Testis (tissue), 3 donors: ENCODE measurements around the gene RUNX1. TPM values are rescaled to one million over a fixed set of nuclear protein-coding genes. Genes with fewer than 3 reads are reported as not detected.

Experiments
- DNase-seq: peaks from one replicate; pipeline ENCODE4 v3.0.0-alpha.2; 2019
- H3K27ac ChIP-seq, 2 donors: fragments of 200-600 bp; sonication (generic); one replicate each; pipeline ENCODE4 v1.5.1; 2019
- H3K27me3 ChIP-seq: fragments of 200-600 bp; sonication (generic); one replicate; pipeline ENCODE4 v1.5.1; 2019
- H3K36me3 ChIP-seq: fragments of 200-600 bp; sonication (generic); one replicate; pipeline ENCODE4 v1.5.1; 2017; ENCODE audit warnings: low read depth; ENCODE audit errors: missing control alignments
- H3K4me1 ChIP-seq: fragments of 200-600 bp; sonication (generic); one replicate; pipeline ENCODE4 v1.5.1; 2019
- H3K4me3 ChIP-seq, 2 donors: fragments of 200-600 bp; sonication (generic); one replicate each; pipeline ENCODE4 v1.5.1; 2017 to 2019
- H3K9me3 ChIP-seq: fragments of 200-600 bp; sonication (generic); one replicate; pipeline ENCODE4 v1.5.1; 2017
- CTCF ChIP-seq, 3 experiments: fragments of 450-650 bp in 2 of 3; fragments of 200-600 bp in 1 of 3; sonication (generic) in 1 of 3; IDR thresholded peaks; one replicate each; pipeline ENCODE4 v1.5.1; 2016 to 2019; ENCODE audit warnings: antibody characterized with exemption in 3 of 3, mild to moderate bottlenecking in 2 of 3, moderate library complexity in 1 of 3
- POLR2A ChIP-seq: fragments of 450-650 bp; IDR thresholded peaks from one replicate; pipeline ENCODE4 v1.6.1; 2017; ENCODE audit warnings: antibody characterized with exemption, mild to moderate bottlenecking, moderate library complexity
- WGBS, 2 donors: methylation state at CpG; one replicate each; pipeline ENCODE4 v1.1.5; 2018; 5-methylcytosine and 5-hydroxymethylcytosine counted together
- intact Hi-C: fragments of 100-400 bp; cut with DNase I; formaldehyde crosslinking; loops from one replicate; pipeline ENCODE4 v1.15.1; 2023; ENCODE audit warnings: low total_unique reads
- polyA plus RNA-seq: library from polyadenylated mRNA; stranded (reverse); fragments of 350-450 nt; fragmentation: Illumina TruSeq; extraction: RNeasy Lipid Tissue Mini Kit (QIAGEN cat#74804); gene quantifications from one replicate; pipeline ENCODE4 v1.2.3, GENCODE V29; 2014; ENCODE audit warnings: low read depth, low replicate concordance; ENCODE audit not compliant: insufficient read depth
- total RNA-seq, 2 donors: library from RNA; depleted of rRNA; stranded (reverse); fragments of >200 nt; gene quantifications; one replicate each; pipeline ENCODE4 v1.2.3, GENCODE V29; 2016

RUNX1 gene
- total and polyA plus RNA-seq, 3 donors from 2014 or later, result 11.1 to 28.7 (median 24.3) TPM

DNA sequence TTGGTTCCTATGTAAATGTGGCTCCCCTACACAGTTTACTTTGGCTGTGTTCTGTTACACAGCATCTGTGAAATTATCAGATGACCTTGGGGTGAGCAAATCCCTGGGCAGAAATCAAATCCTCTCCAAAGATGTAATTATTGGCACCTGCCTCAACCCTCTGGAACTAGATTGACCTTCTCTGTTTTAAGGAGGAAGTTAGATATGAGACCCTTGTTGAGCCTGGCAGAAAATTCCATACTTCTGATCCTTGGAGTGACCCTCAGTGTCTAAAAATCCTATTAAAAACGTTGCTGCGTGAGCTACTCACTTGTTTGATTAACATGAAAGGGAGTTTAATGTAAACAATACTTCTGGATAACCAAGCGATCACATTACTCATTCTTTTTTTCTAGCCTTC lies 258.3 kb downstream of the RUNX1 start:
- no peak for DNase-seq
- no peaks in the 10 kb centered on the region for H3K36me3 ChIP-seq
- no peak overlapping the region for H3K27ac ChIP-seq
- peaks cover 2% of the 10 kb centered on the region for H3K4me1 ChIP-seq
- TF ChIP-seq POLR2A (no peak), CTCF (IDR thresholded peaks at IDR 0.05) (no peak)
- intact Hi-C loops, result no loop called here
- WGBS, 2 donors, result 41 to 46% methylated on average over 3 of the region's 3 CpGs
- no peak overlapping the region for H3K4me3 ChIP-seq
- H3K27me3 ChIP-seq, result no peaks in the 10 kb centered on the region
- no peaks in the 10 kb centered on the region for H3K9me3 ChIP-seq

DNA sequence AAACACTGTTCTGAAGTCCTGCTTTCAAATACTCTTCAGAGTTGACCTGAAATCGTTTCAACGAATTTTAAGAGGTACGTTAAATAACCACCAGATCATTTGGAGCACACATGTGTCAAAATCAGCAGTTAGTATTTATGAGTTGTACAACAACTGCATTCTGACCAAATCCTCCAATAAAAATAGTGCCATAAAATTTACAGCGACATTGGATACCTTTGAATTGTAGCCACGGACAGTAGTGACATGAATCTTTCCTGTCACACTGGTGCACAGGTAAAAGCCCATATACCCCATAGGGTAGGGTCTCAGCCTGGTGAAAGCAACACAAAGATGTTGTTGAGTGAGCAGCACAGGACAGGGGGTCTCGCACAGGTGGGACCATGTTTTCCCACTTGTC lies 258.8 kb downstream of the RUNX1 start:
- intact Hi-C loops, result no loop called here
- no peaks in the 10 kb centered on the region for H3K27me3 ChIP-seq
- TF ChIP-seq POLR2A, result no peak
- no peak for TF ChIP-seq CTCF (IDR thresholded peaks at IDR 0.05)
- peaks cover 5% of the 10 kb centered on the region for H3K4me1 ChIP-seq
- H3K36me3 ChIP-seq, result no peaks in the 10 kb centered on the region
- WGBS, 2 donors, result 75 to 80% methylated on average over 6 of the region's 6 CpGs
- no peak overlapping the region for H3K27ac ChIP-seq
- no peak overlapping the region for H3K4me3 ChIP-seq
- no peak for DNase-seq
- no peaks in the 10 kb centered on the region for H3K9me3 ChIP-seq

DNA sequence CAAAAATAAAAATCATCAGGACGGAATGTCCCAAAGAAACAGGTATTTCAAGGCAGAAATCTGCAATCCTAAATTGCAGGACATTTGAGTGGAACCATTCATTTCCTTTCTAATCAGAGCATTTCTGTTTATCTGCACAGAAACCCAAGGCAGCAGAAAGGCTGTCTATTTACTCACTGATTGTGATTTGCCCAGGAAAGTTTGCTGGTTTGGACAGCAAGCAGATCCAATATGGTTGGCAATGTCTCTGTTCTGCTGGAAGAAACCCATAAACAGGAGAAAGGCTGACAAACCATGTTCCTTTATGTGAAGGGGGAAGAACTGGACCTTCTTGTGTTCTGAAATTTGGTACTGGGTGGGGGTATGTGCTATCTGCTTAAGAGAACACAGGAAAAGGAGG lies 260.2 kb downstream of the RUNX1 start:
- Histone ChIP-seq H3K4me1 (peaks cover 5% of the 10 kb centered on the region), H3K4me3 (no peak overlapping the region), H3K27me3 (no peaks in the 10 kb centered on the region), H3K9me3 (no peaks in the 10 kb centered on the region), H3K27ac (no peak overlapping the region), H3K36me3 (no peaks in the 10 kb centered on the region)
- 85 to 88% methylated on average over 1 of the region's 1 CpG for WGBS, 2 donors
- DNase-seq, result no peak
- no peak for TF ChIP-seq CTCF (IDR thresholded peaks at IDR 0.05)
- no peak for TF ChIP-seq POLR2A
- intact Hi-C loops, result no loop called here

DNA sequence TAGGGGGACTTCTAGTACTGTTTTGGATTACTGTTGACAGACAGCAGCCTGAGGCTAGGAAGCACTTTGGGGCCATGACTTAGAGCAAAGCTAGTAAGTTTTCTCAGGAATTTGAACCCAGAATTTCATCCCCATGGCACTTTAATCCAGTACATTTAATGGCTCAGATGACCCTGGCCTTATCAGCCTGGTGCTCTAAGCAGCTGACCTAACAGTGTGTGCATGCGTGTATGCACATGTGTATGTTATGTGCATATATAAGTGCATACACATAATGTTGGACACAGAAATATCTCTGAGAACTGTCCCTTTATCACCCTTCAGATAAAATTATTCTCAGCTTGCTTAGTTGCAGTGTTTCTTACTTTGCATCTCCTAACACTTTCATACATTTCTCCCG lies 265.3 kb downstream of the RUNX1 start:
- 84 to 86% methylated on average over 2 of the region's 2 CpGs for WGBS, 2 donors
- Histone ChIP-seq H3K36me3 (no peaks in the 10 kb centered on the region), H3K27ac (no peak overlapping the region), H3K27me3 (no peaks in the 10 kb centered on the region), H3K4me1 (peaks cover 5% of the 10 kb centered on the region), H3K4me3 (no peak overlapping the region), H3K9me3 (no peaks in the 10 kb centered on the region)
- no peak for DNase-seq
- TF ChIP-seq POLR2A (no peak), CTCF (IDR thresholded peaks at IDR 0.05) (no peak)
- intact Hi-C loops, result no loop called here

GRCh38 chr21:34782506-34783360 lies 266.4 kb downstream of the RUNX1 start:
- Histone ChIP-seq H3K27ac (no peak overlapping the region), H3K36me3 (no peaks in the 10 kb centered on the region), H3K4me1 (peaks cover 5% of the 10 kb centered on the region), H3K4me3 (no peak overlapping the region), H3K27me3 (no peaks in the 10 kb centered on the region), H3K9me3 (no peaks in the 10 kb centered on the region)
- intact Hi-C loops, result no loop called here
- WGBS, 2 donors, result 63 to 64% methylated on average over 10 to 11 of the region's 11 CpGs
- no peak for DNase-seq
- no peak for TF ChIP-seq CTCF (IDR thresholded peaks at IDR 0.05)
- no peak for TF ChIP-seq POLR2A
